COLO829 (cell line): ENCODE measurements around the gene PCDH12.

Experiments
- DNase-seq: peaks from one replicate; pipeline ENCODE4 v3.0.0; 2012; ENCODE audit warnings: low spot score

PCDH12 gene

GRCh38 chr5:141935538-141935937, 22.5 kb downstream of the PCDH12 start:
- no peak for DNase-seq

DNA sequence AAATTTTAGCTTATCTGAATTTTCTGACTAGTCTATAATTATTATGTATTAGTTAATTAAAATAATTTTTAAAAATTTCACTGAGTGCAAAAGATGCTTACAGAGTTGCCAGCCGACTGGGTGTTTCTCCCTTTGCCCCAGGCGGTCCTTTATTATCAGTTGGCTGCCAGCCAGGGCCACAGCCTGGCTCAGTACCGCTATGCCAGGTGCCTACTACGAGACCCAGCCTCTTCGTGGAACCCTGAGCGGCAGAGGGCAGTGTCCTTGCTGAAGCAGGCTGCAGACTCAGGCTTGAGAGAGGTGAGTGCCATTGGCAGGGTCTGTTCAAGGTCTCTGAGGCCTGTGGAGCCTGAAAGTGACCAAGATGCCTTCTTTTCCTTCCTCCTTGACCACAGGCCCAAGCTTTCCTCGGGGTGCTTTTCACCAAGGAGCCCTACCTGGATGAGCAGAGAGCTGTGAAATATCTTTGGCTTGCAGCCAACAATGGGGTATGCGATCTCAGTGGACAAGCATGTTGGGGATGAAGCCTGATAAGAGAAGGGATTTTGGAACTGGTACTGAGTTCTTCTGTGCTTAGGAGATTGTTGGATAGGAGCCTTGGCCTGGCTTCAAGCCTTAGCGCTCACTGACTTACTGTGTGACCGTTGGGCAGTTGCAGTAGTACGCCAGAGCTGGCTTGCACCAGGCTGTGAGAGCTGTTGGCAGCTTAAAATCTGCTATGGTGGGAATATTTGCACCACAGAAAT, 23.7 kb downstream of the PCDH12 start:
- DNase-seq = no peak

DNA sequence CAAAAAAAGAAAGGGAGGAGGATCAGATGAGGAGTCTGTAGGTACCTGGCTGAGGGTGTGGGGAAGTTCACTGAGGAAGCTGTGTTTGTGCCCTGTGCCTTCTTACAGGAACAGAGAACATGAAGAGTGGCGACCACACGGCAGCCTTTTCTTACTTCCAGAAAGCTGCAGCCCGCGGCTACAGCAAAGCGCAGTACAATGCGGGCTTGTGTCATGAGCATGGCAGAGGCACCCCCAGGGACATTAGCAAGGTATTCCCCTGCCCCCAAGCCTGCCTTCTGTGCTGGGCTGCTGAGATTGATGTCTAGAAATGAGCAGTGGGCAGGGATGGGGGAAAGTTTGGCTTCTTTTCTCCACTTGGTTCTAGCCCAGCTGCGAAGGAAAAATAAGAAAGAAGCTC, 24.9 kb downstream of the PCDH12 start:
- DNase-seq = no peak

GRCh38 chr5:141931694-141932093, 26.3 kb downstream of the PCDH12 start:
- no peak for DNase-seq

DNA sequence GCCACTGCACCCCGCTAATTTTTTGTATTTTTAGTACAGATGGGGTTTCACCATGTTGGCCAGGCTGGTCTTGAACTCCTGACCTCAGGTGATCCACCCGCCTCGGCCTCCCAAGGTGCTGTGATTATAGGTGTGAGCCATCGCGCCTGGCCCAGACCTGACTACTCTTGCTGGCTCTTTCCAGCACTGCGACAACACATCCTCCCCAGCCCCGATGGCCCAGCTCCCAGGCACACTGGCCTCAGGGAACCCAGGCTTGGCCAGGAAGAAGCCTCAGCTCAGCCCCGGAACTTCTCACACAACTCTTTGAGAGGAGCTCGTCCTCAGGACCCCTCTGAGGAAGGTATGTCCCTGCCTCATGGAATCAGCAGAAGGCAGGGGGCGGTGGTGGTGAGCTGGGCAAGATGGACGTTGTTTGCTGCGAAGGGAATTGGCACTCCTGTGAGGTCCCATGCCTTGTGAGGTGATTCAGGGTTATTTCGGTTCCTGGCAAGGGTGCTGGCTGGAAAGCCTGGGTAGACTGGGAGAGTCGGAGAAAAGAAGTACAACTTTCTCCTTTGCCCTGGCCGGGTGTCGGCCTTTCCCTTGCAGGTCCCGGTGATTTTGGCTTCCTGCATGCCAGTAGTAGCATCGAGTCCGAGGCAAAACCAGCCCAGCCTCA, 28.5 kb downstream of the PCDH12 start:
- no peak for DNase-seq

DNA sequence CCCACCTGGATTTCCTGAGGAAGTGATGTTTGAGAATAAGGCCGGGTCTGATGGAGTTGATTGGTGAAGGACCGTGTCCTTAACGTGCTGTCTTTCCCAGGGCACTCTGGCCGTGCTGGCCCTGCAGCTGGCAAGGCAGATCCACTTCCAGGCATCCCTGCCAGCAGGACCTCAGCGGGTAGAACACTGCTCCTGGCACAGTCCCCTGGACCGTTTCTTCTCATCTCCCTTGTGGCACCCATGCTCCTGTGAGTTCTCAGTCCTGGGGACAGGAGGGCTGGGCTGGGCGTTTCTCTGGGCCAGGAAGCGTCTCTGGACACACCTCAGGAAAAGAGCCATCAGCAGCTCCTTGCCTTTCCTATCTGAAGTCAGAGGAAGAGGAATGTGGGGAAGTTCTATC, 30.0 kb downstream of the PCDH12 start:
- no peak for DNase-seq

- no peak for DNase-seq
Observed at GRCh38 chr5:141926434-141926833, 31.6 kb downstream of the PCDH12 start.

- DNase-seq = peak; percentile 88
Observed at GRCh38 chr5:141923448-141924313, 34.3 kb downstream of the PCDH12 start, which contains the start of gene DELE1. Gene DELE1, plus strand, starts transcription at chr5:141923871. Its CDS starts 71 bp downstream, at chr5:141923942.

DNA sequence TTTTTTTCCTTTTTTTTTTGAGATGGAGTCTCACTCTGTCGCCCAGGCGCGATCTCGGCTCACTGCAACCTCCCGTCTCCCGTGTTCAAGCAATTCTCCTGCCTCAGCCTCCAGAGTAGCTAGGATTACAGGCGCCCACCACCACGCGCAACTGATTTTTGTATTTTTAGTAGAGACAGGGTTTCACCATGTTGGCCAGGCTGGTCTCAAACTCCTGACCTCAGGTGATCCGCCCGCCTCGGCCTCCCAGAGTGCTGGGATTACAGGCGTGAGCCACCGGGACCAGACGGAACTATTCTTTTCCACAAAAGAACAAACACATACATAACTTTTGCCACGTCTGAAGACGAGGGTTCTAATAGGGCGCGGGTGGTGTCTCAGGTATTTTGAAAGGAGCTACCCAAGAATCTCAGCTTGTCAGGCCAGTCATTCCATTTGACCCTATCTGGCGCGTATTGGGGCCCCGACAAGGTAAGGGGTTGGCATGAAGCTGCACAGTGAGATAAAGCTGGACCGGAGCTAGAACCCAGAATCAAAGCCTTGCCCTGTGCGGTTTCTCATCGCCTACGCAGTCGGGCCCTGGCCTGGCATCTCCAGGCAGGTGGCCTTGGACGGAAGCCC, 35.1 kb downstream of the PCDH12 start:
- peak; percentile 10 for DNase-seq

- DNase-seq = no peak
Observed at GRCh38 chr5:141920771-141921170, 37.2 kb downstream of the PCDH12 start.

- DNase-seq = no peak
Observed at GRCh38 chr5:141919218-141920119, 38.5 kb downstream of the PCDH12 start.

- no peak for DNase-seq
Observed at GRCh38 chr5:141917760-141918159, 40.2 kb downstream of the PCDH12 start.

DNA sequence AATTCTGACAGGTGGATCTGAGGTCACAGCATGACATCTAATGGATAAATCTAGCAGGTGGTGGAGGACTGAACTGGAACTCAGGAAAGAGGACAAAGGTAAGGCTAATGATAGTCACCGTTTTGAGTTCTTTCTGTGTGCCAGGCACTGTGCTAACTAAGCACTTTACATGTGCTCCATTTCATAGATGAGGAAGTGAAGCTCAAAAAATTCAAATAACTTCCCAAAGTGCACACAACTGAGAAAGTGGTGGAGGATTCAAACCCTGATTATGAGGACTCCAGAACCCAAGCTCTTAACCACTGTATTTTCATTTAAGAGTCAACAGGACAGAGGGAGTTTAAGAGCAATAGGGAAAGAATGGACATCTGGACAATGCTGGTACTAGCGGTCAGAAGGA, 41.5 kb downstream of the PCDH12 start:
- no peak for DNase-seq

DNA sequence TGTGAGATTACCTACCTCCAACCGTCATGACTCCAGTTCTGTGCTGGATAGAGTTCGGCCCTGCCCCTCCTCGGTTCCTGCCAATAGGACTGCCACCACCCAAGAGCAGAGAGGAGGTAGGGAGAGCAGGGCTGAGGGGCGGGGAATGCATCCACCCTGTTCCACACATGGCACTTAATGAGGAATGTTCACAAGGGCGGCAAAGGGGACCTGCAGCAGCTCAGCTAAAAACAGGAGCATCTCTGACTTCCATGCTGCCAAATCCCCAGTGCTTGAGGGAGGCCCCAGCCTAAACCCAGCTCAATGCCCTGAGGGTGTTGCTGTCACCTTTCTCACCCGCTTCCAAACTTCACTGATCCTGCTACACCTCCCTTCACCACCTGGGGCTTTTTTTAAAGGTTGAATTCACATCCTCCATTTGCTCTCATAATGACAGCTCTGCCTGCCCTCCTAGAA, 42.1 kb downstream of the PCDH12 start:
- DNase-seq = no peak

- DNase-seq = no peak
Observed at GRCh38 chr5:141914797-141915196, 43.2 kb downstream of the PCDH12 start.

DNA sequence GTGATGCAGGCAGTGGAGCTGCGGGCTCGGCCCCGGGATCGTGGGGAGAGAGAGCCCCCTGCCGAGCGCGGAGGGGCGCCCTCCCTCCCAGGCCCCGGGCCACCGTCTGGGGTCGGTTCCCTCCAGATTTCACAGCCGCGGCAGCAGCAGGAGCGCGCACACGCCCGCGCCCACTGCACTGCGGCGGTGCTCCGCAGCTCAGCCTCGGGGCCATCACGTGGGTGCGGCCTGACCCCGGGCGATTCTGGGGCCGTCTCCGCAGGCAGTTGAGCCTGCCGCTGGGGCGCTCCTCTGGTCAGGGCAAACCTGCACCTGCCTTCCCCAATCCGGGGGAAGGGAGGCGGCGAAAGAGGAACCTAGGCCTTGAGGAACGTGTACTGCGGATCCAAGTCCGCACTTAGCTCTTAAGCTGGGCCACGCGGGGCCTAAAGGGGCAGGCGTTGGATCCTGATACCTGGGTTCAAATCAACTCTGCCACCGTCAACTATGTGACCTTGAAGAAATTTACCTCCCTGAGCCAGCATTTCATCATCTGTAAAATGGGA, 43.7 kb downstream of the PCDH12 start:
- no peak for DNase-seq

DNA sequence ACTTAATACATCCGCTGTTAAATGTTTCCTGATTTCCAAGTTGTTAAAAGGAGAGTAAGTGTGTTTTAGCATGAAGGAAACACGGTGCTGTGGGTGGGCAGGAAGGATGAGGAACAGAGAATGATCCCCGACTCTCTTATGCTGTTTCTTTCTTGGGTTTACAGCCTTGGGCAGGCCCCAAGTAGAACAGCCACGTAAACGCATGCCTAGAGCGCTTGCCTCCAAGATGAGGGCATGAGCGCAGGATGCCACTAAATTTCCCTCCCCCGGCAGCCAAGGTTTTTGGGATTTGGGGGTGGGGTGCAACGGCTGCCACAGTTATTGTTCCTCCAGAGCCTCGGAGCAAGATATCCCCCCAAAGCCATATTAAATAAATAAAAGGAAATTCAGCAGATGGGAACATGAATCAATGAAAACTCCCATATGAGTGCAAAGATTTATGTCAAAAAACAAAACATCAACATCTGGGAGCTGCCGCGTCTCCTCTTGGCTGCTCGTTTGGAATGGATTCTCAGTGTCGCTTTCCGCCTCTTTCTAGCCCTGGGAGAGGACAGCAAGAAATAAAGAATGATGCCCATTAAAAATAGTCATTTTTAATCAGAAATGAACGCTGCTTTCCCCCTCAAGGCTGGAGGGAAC, 44.3 kb downstream of the PCDH12 start:
- no peak for DNase-seq

DNA sequence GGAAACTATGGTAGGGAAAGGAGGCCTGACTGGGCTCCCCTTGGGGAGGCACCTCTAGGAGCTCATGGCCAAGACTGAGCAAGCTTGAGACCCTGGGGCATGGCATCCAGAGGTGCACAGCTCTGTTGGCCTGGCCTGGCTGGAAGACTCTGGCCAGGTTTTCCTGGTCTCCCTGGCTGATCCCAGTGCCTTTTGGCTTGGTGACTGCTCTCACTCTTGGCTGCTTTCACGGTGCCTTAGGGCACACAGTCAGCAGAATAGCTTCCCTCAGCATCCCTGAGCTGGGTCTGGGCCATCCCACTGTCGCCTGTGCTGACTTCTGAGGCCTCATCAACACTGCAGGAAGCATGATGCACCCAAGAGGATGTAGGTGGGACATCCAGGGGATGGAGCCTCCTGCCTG, 47.7 kb downstream of the PCDH12 start:
- DNase-seq = no peak

DNA sequence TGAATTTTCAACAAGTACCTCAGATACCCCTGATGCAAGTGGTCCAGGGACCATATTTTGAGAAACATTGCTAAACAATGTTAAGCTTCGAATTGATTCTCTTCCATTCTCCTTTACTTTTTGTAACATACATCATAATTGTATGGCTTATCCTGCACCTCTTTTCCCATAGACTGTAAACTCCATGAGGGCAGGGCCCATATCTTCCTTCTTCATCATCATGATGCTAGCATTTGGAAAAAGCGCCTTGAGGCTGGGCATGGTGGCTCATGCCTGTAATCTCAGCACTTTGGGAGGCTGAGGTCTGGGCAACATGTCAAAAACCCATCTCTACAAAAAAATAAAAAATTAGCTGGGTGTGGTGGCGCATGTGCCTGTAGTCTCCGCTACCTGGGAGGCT, 48.8 kb downstream of the PCDH12 start:
- no peak for DNase-seq

- DNase-seq = no peak
Observed at GRCh38 chr5:141908796-141909195, 49.2 kb downstream of the PCDH12 start.
